Natural killer cell (primary cell): ENCODE data around the gene IL10RA. TPM values are rescaled to one million over a fixed set of nuclear protein-coding genes. Genes with fewer than 3 reads are reported as not detected.
A peak's percentile ranks its signal among the peaks of the same experiment; 100 is the strongest.

ENCODE experiments used
- ATAC-seq, 3 donors: fragments of 150-1000 bp in 2 of 3; fragments of 200-7000 bp in 1 of 3; cut with Tn5 transposase; 1 replicate in 1 of 3; 2 replicates in 2 of 3; pipeline ENCODE4 v1.10.0; 2021; ENCODE audit warnings: mild to moderate bottlenecking in 2 of 3, moderate library complexity in 2 of 3
- DNase-seq, 2 donors: peaks; one replicate each; pipeline versions ENCODE4 v3.0.0 to v3.0.0-alpha.2; 2013 to 2021; ENCODE audit warnings: mixed read lengths in 1 of 2
- H3K27ac ChIP-seq: one replicate; pipeline ENCODE4 v1.5.1; 2013; ENCODE audit warnings: mild to moderate bottlenecking, low read length
- H3K27me3 ChIP-seq: one replicate; pipeline ENCODE4 v1.6.1; 2013; ENCODE audit warnings: low read length; ENCODE audit not compliant: control insufficient read depth, insufficient read depth
- H3K36me3 ChIP-seq: one replicate; pipeline ENCODE4 v1.6.1; 2013; ENCODE audit warnings: low read length; ENCODE audit not compliant: control insufficient read depth, insufficient read depth
- H3K4me1 ChIP-seq: one replicate; pipeline ENCODE4 v1.6.1; 2013; ENCODE audit warnings: low read length; ENCODE audit not compliant: control insufficient read depth, insufficient read depth
- H3K4me3 ChIP-seq: one replicate; pipeline ENCODE4 v1.5.1; 2013; ENCODE audit warnings: low read length
- H3K9me3 ChIP-seq: one replicate; pipeline ENCODE4 v1.6.1; 2013; ENCODE audit warnings: low read length; ENCODE audit not compliant: control insufficient read depth, insufficient read depth
- H3K27ac Mint-ChIP-seq, 2 donors: one replicate each; pipeline ENCODE4 v1.8.0; 2022; ENCODE audit warnings: mild to moderate bottlenecking in 2 of 2, mixed read lengths in 2 of 2, moderate library complexity in 1 of 2
- H3K27me3 Mint-ChIP-seq, 2 donors: one replicate each; pipeline ENCODE4 v1.8.0; 2022; ENCODE audit warnings: low read depth in 2 of 2, mixed read lengths in 2 of 2
- H3K36me3 Mint-ChIP-seq: one replicate; pipeline ENCODE4 v1.8.0; 2022; ENCODE audit warnings: mixed read lengths
- H3K4me1 Mint-ChIP-seq, 2 donors: one replicate each; pipeline ENCODE4 v1.8.0; 2022; ENCODE audit warnings: mixed read lengths in 2 of 2
- H3K4me3 Mint-ChIP-seq: one replicate; pipeline ENCODE4 v1.8.0; 2022; ENCODE audit warnings: mild to moderate bottlenecking, moderate library complexity, mixed read lengths
- H3K9me3 Mint-ChIP-seq, 2 donors: one replicate each; pipeline ENCODE4 v1.8.0; 2022; ENCODE audit warnings: mixed read lengths in 2 of 2
- WGBS: methylation state at CpG from one replicate; pipeline ENCODE4 v1.1.7; 2013; ENCODE audit warnings: missing lambda C conversion rate; ENCODE audit not compliant: insufficient coverage; 5-methylcytosine and 5-hydroxymethylcytosine counted together
- intact Hi-C: fragments of 100-400 bp; cut with micrococcal nuclease; formaldehyde crosslinking; loops from one replicate; pipeline ENCODE4 v1.14.2; 2022
- total RNA-seq, 4 donors: library from RNA; stranded (reverse); fragments of 120-200 nt in 1 of 4; gene quantifications; one replicate each; pipeline versions ENCODE4 v1.2.3 to v1.2.4, GENCODE V29; 2013 to 2022
- TF ChIP-seq, protein P1 (sequence below): fragments of 200-600 bp; IDR thresholded peaks from one replicate; pipeline ENCODE4 v1.8.0; 2022; ENCODE audit warnings: antibody characterized with exemption

The IL10RA gene
- total RNA-seq, 3 donors from 2014 or later (not counting 1 experiment from before 2014, with no cell fraction given): 263 to 286 (median 268) TPM

DNA sequence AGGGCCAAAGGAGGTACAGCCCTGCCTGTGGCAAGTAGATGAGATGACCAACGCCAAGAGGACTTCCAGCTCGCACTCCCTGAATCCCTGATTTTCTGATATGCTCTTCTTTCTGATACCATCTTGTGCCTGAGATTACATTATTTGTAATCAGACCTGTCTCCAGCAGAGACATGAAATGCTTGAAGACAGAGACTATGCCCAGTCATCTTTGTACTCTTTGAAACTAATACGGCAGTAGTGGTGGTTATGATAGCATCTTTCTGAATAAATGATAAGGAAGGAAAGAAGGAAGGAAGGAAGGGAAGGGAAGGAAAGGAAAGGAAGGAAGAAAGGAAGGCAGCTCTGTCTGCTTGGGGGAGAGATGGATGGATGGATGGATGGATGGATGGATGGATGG, 27.8 kb downstream of the IL10RA start:
- Histone ChIP-seq H3K27ac (peak overlapping the region; percentile 92), H3K4me3 (no peak overlapping the region), H3K36me3 (no peaks in the 10 kb centered on the region), H3K9me3 (peaks cover 13% of the 10 kb centered on the region), H3K4me1 (peaks cover 82% of the 10 kb centered on the region), H3K27me3 (no peaks in the 10 kb centered on the region)
- DNase-seq: no peak
- Mint-ChIP-seq H3K27ac (peak overlapping the region; percentile 87 to 96), H3K4me3 (peak overlapping the region; percentile 29), H3K36me3 (peaks cover 13% of the 10 kb centered on the region), H3K9me3 (peaks cover 9 to 10% of the 10 kb centered on the region in 2 donors), H3K27me3 (no peaks in the 10 kb centered on the region), H3K4me1 (peaks cover 82 to 89% of the 10 kb centered on the region in 2 donors)
- TF ChIP-seq, protein P1, sequence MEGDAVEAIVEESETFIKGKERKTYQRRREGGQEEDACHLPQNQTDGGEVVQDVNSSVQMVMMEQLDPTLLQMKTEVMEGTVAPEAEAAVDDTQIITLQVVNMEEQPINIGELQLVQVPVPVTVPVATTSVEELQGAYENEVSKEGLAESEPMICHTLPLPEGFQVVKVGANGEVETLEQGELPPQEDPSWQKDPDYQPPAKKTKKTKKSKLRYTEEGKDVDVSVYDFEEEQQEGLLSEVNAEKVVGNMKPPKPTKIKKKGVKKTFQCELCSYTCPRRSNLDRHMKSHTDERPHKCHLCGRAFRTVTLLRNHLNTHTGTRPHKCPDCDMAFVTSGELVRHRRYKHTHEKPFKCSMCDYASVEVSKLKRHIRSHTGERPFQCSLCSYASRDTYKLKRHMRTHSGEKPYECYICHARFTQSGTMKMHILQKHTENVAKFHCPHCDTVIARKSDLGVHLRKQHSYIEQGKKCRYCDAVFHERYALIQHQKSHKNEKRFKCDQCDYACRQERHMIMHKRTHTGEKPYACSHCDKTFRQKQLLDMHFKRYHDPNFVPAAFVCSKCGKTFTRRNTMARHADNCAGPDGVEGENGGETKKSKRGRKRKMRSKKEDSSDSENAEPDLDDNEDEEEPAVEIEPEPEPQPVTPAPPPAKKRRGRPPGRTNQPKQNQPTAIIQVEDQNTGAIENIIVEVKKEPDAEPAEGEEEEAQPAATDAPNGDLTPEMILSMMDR: no peak
- ATAC-seq: no peak
- intact Hi-C loops: no loop called here
- 94% methylated on average over 3 of the region's 3 CpGs for WGBS

DNA sequence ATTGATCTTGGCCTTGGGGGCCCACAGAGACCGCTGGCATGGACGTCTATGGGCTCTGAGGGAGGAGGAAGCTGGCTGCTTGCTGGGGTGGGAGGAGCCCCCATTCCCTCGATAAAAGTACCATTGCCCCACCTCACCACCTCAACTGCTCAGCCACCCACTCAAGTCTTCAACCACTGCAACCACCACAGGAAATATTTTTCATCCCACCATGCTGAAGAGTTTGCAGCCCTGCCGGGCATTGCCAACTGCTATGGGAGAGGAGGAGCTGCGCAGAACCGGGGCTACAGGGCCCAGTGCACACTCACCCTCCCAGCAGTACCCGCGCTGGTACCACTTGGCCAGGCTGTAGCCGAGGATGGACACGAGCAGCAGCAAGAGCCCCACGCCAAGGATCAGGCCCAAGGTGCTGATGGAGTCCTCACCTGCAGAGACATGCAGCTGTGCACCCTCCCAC, 29.2 kb downstream of the IL10RA start:
- Mint-ChIP-seq H3K27ac (peak overlapping the region; percentile 87 to 96), H3K9me3 (peaks cover 9 to 10% of the 10 kb centered on the region in 2 donors), H3K36me3 (peaks cover 13% of the 10 kb centered on the region), H3K4me1 (peaks cover 70 to 75% of the 10 kb centered on the region in 2 donors), H3K27me3 (no peaks in the 10 kb centered on the region), H3K4me3 (peak overlapping the region; percentile 75)
- whole genome bisulfite sequencing: 3% methylated on average over 9 of the region's 11 CpGs
- peak overlapping the region; percentile 49 for H3K27ac ChIP-seq
- peak in 1 of 2 donors; percentile 54 for DNase-seq
- peaks cover 68% of the 10 kb centered on the region for H3K4me1 ChIP-seq
- H3K36me3 ChIP-seq: no peaks in the 10 kb centered on the region
- no peaks in the 10 kb centered on the region for H3K27me3 ChIP-seq
- peak; percentile 26 to 46 (median 34) for ATAC-seq
- TF ChIP-seq, protein P1: no peak
- H3K4me3 ChIP-seq: no peak overlapping the region
- intact Hi-C loops: no loop called here
- H3K9me3 ChIP-seq: peaks cover 13% of the 10 kb centered on the region

DNA sequence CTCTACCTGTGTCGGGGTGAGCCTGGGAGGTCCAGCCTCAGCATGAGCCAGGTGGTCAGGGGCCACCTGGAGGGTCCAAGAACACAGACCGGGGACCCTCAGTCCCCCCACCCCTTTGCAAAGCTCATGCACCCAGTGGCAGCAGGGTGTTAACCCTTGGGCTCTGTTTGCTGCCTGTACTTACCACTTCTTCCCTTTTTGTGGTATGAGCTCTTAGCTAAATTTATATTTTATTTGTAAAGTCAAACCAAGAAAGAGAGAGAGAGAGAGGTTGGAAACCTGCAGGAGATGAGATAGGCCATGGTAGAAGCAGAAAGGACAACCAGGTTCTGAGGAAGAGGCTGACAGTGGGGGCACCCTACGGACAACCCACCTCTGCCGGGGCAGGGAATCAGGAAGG, 29.9 kb downstream of the IL10RA start:
- Histone ChIP-seq H3K27me3 (no peaks in the 10 kb centered on the region), H3K4me1 (peaks cover 61% of the 10 kb centered on the region), H3K9me3 (peaks cover 13% of the 10 kb centered on the region), H3K4me3 (no peak overlapping the region), H3K36me3 (no peaks in the 10 kb centered on the region), H3K27ac (peak overlapping the region; percentile 49)
- DNase-seq: no peak
- no peak for ATAC-seq
- peaks cover 11 to 13% of the 10 kb centered on the region in 2 donors for H3K9me3 Mint-ChIP-seq
- WGBS: 19% methylated on average over 4 of the region's 4 CpGs
- TF ChIP-seq, protein P1: no peak
- intact Hi-C loops: no loop called here
- H3K36me3 Mint-ChIP-seq: peaks cover 13% of the 10 kb centered on the region
- peaks cover 63 to 69% of the 10 kb centered on the region in 2 donors for H3K4me1 Mint-ChIP-seq
- H3K27ac Mint-ChIP-seq: peak overlapping the region; percentile 87 to 96
- no peaks in the 10 kb centered on the region for H3K27me3 Mint-ChIP-seq
- peak overlapping the region; percentile 75 for H3K4me3 Mint-ChIP-seq

DNA sequence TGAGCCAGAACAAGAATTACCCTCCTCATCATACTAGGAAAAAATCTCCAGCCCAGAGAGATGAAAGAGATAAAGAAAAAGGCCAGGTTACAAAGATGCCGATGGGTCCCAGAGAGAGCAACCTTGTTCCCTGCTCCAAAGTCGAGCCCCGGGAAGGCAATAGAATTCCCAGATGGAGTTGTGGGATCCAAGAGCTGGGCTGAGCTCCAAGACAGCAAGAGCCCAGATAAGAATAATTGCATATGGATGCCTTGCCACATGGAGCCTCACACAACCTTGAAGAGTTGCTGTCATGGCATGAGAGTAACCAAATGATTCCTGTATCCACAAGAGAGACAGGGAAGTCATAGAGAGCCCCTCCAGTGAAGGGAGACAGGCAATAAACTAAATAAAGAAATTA, 30.9 kb downstream of the IL10RA start:
- Mint-ChIP-seq H3K4me3 (no peak overlapping the region), H3K9me3 (peaks cover 11 to 13% of the 10 kb centered on the region in 2 donors), H3K27me3 (no peaks in the 10 kb centered on the region), H3K36me3 (peaks cover 13% of the 10 kb centered on the region), H3K27ac (peak overlapping the region in 1 of 2 donors; percentile 87), H3K4me1 (peaks cover 56 to 58% of the 10 kb centered on the region in 2 donors)
- peaks cover 13% of the 10 kb centered on the region for H3K9me3 ChIP-seq
- DNase-seq (no peak), ATAC-seq (no peak)
- no peaks in the 10 kb centered on the region for H3K27me3 ChIP-seq
- 97% methylated on average over 3 of the region's 3 CpGs for WGBS
- no peaks in the 10 kb centered on the region for H3K36me3 ChIP-seq
- TF ChIP-seq, protein P1: no peak
- intact Hi-C loops: no loop called here
- H3K4me3 ChIP-seq: no peak overlapping the region
- no peak overlapping the region for H3K27ac ChIP-seq
- H3K4me1 ChIP-seq: peaks cover 51% of the 10 kb centered on the region
